Fibroblast of skin of left quadriceps (primary cell): ENCODE results near the gene F7.

Experiments
- DNase-seq, 2 experiments: peaks; one replicate each; pipeline ENCODE4 v3.0.0-alpha.2; 2013; ENCODE audit warnings: low read depth in 2 of 2

F7 gene

DNA sequence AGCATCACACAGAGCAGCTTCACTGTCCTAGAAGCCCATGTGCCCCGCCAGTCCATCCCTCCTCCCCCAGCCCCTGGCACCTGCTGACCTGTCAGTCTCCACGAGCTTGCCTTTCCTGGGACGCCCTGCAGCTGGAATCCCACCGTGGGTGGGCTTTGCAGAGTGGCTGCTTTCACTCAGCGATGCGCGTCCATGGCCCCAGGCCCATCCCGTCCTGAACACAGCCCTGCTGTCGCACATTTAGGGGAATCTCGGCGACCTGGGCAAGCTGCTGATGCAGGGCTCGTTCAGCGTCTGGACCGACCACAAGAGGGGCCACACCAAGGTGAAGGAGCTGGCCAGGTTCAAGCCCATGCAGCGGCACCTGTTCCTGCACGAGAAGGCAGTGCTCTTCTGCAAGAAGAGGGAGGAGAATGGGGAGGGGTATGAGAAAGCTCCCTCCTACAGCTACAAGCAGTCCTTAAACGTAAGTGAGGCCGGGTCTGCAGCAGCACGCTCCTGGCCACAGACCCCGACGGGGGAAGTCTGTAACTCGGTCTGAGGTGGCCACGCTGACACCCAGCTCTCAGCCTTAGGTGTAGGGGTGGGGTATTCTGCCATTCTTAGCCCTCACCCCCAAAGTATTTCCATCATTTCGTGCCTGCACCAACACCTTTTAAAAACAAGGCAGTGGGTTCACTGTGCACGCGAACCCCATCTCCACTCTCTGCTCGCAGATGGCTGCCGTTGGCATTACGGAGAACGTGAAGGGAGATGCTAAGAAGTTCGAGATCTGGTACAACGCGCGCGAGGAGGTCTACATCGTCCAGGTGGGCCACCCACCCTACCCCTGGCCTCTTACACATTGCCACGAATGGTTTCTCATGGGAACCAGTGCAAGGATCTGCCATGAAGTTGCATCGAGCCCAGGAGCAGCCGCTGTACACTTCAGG, 18.3 kb upstream of the F7 start:
- DNase-seq = no peak

DNA sequence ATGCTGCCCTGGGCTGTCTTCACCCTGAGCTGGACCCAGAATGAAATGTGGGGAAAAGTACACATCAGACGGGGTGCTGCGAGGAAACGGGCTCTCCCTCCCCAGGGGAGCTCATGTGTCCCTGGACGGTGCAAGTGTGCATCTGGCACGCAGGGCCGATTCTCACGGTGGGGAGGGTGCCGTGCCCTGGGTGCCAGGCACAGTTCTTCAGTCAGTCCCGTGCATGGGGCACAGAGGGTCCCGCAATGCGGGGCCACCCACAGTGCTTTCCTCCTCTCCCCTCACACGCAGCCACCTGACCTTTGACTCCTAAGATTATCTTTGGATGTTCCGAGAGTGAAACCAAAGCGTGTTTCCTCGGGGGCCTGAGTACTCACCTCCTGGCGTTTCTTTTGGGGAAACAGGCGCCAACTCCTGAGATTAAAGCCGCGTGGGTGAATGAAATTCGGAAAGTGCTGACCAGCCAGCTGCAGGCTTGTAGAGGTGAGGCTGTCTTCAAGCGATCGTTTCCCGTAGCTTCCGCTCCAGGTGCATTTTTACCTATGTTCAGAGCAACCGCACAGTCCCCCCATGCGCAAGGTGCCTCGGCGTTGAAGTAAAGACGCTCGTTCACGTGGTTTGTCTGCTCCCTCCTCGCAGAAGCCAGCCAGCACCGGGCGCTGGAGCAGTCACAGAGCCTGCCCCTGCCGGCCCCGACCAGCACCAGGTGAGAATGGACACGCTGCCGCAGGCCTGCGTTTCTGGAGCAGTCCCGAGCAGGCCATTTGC, 17.5 kb upstream of the F7 start:
- DNase-seq = no peak

DNA sequence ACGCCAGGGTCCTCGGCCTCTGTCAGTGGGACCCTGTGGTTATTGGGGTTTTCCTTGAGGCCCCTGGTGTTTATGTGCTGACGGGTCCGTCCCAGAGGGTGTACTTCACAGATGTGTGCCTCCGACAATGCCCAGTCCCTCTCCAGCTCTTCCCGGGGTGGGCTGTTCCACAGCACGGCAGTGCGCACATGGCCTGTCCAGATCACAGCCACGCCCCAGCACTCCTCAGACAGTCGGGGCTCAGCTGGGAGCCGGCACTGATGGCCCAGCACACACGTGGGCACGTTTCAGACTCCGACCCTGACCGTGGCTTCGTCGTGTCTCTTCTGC, 16.9 kb upstream of the F7 start:
- no peak for DNase-seq

- no peak for DNase-seq
These were observed 15.7 kb upstream of the F7 start for GRCh38 chr13:113089693-113090414.

DNA sequence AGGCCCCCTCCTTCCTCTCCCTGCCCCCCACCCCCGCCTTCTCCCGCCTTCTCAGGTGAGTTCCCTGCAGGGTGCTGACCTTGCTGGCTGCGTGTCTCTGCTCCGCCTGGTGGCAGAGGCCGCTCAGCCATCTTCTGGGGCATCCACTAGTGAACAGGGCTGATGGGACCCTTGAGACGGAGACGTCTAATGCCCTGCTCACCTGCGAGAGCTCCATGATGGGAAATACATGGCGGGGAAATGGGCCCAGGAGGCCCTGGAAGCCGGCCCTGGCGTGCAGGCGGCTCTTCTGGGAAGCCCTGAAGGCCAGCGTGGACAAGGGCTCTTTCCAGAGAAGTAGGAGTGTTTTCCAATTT, 15.2 kb upstream of the F7 start:
- DNase-seq = no peak

- DNase-seq = no peak
These were observed 14.8 kb upstream of the F7 start for GRCh38 chr13:113090806-113091205.

GRCh38 chr13:113091211-113091771, 14.3 kb upstream of the F7 start:
- DNase-seq = no peak

DNA sequence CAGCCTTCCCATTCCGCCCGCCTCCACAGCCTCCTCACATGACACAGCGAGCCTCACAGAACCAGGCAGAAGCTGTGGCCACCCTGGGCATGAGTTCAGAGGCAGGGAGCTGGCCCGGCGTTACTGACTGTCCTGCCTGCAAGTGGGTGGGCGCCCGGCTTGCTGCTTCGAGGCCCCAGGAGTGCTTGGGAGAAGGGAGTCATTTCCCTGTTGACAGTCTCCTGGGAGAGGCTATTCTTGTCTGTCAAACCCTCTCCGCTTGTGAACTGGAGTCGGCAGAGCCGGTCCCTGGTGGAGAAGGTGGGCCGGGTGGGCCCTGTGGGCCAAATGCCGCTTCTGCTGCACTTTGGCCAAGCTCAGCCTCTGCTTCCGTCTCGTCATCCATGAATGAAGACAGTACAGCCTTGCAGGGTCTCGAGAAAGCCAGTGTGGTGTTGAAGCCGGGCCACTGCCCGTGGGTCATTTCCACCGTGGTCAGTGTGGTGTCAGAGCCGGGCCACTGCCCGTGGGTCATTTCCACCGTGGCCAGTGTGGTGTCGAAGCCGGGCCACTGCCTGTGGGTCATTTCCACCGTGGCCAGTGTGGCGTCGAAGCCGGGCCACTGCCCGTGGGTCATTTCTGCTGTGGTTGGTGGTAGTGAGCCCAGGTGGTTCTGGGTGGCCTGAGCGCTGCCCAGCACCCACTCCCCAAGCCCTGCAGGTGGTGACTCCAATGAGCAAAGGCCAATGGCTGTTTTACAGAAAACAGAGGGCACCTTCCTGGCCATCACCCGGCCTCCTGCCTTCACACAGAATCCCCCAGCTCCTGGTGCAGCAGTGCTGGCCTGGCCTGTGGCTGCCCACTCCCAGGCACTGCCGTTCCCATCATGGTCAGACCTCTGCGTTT, 13.5 kb upstream of the F7 start:
- no peak for DNase-seq

DNA sequence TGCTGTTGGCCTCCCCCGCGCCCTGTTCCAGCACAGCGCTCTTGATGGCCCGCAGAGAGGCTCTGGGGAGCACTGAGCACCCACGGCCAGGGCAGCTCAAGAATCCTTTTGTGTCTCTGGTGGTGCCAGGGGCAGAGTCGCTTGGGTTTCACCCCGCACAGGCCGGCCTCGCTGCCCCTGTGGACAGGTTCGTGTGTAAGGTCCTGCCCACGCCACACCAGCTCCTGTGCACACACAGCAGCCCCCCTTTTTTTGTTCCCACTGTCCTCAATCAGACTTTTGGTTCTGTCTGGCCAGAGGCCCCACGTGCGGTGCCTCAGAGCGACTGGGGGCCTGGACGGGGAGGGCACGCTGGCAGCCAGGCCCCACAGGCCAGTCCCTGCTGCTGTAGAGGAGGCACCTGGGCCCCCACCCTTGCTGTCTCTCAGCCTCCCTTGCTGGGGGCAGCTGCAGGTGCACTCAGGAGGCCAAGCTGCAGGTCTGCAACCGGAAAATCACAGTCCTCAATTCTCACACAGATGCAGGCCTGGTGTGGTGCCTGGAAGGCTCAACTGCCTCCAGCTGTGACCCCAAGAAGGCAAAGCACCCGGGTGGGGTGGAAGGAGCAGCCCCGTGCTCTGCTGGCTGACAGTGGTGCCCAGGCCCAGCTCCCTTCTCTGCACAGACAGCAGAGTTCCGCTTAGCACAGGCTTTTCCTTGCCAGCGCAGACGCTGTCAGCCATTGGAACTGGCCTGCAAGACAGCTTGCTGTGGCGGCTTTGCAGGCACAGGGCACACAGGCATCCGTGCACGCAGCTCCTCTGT, 12.6 kb upstream of the F7 start:
- no peak for DNase-seq

GRCh38 chr13:113093580-113094409, 11.8 kb upstream of the F7 start:
- DNase-seq = no peak

DNA sequence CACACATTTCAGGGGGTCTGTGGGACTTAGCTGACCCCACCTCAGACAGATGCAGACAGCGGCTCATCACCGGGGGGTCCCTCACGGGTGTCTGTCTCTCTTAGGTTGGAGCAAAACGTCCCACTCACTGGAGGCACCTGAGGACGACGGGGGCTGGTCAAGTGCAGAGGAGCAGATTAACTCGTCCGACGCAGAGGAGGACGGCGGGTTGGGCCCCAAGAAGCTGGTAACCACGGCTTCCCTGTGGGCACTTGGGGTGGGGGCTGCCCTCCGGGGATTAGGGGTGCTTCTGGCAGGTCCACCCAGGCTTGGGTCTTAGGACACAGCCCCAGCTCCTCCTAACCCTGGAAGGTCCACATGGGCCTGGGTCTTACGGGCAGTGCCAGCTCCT, 11.2 kb upstream of the F7 start:
- no peak for DNase-seq

DNA sequence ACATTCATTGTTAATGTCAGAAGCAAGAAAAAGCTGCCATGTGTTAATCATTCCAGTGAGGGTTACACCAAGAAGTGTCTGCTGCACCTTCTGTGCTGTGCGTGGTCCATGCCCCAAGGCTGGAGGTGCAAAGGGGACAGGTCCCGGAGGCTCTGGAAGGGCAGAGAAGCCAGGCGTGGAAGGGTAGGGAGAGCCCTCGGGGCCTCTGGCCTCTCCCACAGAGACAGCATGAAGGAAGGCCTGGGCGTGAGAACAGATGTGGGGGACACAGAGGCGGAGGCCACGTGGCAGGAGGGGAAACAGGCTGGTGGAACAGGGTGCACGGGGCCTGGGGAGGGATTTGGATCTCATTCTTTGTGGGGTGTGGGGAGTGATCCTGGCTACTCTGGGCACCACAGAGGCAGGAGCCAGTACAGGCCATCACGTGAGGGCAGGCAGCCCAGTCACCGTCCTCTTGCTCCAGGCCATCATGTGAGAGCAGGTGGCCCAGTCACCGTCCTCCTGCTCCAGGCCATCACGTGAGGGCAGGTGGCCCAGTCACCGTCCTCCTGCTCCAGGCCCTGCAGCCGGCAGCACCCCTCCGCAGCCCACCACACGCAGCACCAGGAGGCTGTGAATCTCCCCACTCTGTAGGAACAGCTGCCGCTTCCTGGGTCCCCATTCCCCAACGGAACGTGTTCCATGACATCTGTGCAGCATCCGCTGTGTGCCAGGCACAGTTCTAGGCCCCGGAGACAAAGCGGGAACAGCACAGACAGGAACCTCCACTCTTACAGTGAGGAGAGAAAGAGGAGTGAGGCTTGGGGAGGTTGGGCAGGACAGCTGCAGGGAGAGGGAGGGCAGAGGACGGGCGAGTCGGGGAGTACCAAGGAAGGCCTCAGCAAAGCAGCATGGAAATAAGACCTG, 10.2 kb upstream of the F7 start:
- no peak for DNase-seq

DNA sequence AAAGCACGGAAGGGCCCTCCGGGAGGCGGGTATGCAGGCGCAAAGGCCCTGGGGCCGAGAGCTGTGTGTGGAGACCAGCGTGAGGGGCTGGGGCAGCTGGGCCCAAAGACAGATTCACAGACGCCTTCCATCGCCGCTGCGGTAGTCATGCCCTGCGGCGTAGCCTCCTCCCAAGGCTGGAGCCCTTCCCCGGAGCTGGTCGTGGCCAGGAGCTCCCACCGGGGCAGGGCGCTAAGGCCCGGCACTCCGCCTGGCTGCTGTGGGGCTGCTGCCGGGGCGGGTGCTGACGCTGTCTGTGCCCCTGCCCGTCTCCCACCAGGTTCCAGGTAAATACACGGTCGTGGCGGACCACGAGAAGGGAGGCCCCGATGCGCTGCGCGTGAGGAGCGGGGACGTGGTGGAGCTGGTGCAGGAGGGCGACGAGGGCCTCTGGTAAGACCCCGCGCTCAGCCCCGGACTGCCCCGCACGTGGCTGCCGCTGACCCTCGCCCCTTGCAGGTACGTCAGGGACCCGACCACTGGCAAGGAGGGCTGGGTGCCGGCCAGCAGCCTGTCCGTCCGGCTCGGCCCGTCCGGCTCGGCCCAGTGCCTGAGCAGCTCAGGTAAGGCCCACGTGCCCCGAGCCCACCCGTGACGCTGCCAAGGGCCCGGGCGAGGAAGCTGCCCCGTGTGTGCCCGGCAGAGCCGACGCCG, 9.4 kb upstream of the F7 start:
- no peak for DNase-seq

GRCh38 chr13:113096745-113097305, 8.8 kb upstream of the F7 start:
- DNase-seq = no peak

GRCh38 chr13:113097651-113098050, 7.9 kb upstream of the F7 start:
- DNase-seq = no peak

- peak; percentile 15 to 16 for DNase-seq
These were observed 7.3 kb upstream of the F7 start for GRCh38 chr13:113098162-113098732.

DNA sequence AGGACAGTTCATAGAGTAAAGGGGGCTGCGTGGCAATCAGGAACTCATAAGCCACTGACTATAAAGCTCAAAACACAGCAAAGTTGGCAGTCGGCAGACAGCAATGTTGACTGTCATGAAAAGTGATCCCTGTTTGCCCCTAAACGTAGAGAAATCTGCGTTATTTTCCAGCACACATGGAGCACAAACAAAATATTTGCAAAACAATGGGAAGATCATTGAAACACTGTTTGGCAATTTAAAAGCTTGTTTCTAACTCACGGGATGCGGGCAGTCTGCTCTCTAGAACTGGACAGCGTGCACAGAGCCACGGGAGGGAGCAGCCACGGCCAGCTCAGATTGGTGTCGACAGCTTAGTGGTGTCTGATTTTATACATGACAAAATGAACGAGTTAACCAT, 6.4 kb upstream of the F7 start:
- DNase-seq = no peak
